B cell (primary cell): ENCODE data around the gene CLN6. TPM values are rescaled to one million over a fixed set of nuclear protein-coding genes. Genes with fewer than 3 reads are reported as not detected.

Experiments
- polyA plus RNA-seq: library from polyadenylated mRNA; depleted of rRNA; stranded (reverse); fragments of >200 nt; gene quantifications from 2 replicates; pipeline ENCODE4 v1.2.3, GENCODE V29; 2012
- total RNA-seq, 2 donors: library from RNA; stranded (reverse); fragments of 120-200 nt in 1 of 2; gene quantifications; 1 replicate in 1 of 2; 2 replicates in 1 of 2; pipeline versions ENCODE4 v1.2.3 to v1.2.4, GENCODE V29; 2013 to 2022

Gene CLN6
- total and polyA plus RNA-seq, 2 donors (not counting 1 experiment from before 2014, with no cell fraction given): 22.8 TPM

Other genes starting within 250 kb of the CLN6 start
- 87.3 and 97.5 TPM in 2 replicates for gene PIAS1, start 175.4 kb downstream of the CLN6 start, total RNA-seq
- 28.8 and 30.4 TPM in 2 replicates for gene PIAS1, start 175.4 kb downstream of the CLN6 start, polyA plus RNA-seq
- gene CALML4, start 24.4 kb downstream of the CLN6 start, total RNA-seq: 4.0 and 4.2 TPM in 2 replicates
- gene CALML4, start 24.4 kb downstream of the CLN6 start, polyA plus RNA-seq: 2.4 and 3.1 TPM in 2 replicates
- 52.4 and 54.4 TPM in 2 replicates for gene FEM1B, start 48.0 kb upstream of the CLN6 start, total RNA-seq
- gene FEM1B, start 48.0 kb upstream of the CLN6 start, polyA plus RNA-seq: 11.2 and 13.8 TPM in 2 replicates
- gene ITGA11, start 202.4 kb upstream of the CLN6 start, total RNA-seq: not detected in 2 replicates
- not detected in 2 replicates for gene ITGA11, start 202.4 kb upstream of the CLN6 start, polyA plus RNA-seq